NCI-H1417 (cell line): Measurements from ENCODE around the gene ANKRD31.
"Not testable (repeated sequence)": the region's sequence is repeated elsewhere in the genome, so short reads cannot be mapped to it uniquely, and the experiment has no call there.

Experiments used
- DNase-seq, 3 experiments: peaks; one replicate each; lab custom pipeline; 2025; lab: John Stamatoyannopoulos, UW

ANKRD31 gene

DNA sequence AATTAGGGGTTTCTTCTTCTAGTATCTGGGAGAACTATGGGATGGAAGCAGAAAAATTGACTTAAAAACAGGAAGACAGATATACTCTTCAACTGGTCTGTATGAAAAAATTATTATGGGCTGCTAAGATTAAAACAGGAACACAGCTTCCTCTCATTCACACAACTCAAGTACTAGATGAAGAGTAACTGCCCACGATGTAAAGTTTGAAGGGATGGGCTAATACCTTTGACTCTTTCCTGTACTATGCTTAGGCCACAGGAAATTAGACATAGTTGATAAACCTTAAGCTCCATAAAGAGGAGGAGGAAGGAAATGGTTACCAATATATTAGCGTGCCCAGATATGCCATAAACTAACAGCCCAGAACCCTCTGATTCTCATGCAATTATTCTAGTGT lies 88.6 kb downstream of the ANKRD31 start:
- DNase-seq, result no peak

DNA sequence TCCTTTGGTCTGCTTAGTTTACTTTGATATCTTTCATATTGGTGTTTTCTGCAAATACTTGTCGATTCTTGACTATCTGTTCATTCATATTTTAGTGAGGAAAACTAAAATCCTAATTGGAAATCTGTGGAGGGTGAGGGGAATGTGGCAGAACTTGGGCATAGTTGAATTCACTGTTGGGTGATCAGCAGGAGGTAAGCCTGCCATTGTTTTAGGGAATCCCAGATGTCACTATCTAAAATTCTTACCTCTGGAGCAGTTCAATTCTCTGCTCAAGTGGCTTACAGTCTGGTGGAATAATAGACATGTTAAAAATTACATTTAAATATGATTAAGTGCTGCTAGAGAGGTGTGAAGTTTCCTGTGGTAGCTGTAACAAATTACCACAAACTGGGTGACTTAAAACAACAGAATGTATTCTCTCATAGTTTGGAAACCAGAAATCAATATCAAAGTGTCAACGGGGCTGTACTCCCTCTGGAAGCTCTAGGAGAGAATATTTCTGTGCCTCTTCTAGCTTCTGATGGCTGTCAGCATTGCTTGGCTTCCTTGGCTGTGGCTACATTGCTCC lies 94.0 kb downstream of the ANKRD31 start:
- no peak for DNase-seq

DNA sequence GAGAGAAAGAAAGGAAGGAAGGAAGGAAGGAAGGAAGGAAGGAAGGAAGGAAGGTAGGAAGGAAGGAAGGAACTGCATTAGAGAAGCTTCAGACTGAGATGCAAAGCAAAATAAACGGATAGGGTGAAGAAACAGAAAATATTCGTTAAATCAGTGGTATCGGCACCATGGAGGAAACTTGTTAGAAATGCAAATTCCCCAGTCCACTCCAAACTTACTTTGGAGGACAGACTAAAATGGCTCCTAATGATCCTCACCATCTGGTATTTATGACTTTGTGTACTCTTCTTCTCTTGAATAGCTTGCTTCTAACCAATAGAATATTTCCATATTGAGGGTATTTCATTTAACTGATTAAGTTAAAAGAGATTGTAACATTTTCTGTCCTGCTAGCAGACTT lies 96.4 kb downstream of the ANKRD31 start:
- no peak for DNase-seq

DNA sequence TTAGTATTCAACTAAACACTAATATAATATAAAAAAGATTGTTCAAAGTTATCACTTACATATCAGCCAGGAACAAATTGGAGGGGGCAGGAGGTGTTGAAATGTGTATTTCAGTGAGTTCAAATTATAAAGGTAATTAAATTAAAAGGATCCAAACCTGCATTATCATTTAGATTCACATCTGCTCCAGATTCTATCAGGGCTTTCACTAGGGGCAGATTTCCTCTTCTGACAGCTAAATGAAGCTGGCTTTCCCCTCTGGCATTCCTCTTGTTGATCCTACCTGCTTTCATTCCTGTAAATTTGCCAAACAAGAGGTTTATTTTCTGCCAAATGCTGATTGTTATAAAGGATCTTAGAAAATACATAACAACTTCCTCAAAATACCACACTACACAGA lies 98.0 kb downstream of the ANKRD31 start:
- DNase-seq, result no peak

DNA sequence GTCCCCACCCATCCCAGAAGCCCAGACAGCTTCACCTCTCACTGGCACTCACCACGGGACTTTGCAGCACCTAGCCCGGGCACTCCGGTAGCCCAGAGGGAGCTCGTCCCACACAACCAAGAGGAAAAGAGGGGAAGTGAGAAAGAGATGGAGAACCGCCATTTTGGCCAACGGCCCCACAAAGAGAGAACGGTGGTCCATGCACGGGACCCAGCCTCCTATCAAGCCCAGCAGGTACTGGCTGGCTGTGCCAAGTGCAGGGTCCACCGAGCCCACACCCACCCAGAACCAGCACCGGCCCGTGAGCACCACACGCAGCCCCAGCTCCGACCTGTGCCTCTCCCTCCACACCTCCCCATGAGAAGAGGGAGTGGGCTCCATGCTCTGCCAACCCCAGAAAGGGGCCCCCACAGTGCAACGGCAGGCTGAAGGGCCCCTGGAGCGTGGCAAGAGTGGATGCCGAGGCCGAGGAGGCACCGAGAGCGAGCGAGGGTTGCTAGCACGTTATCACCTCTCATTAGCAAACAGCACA lies 105.8 kb downstream of the ANKRD31 start:
- no peak for DNase-seq

DNA sequence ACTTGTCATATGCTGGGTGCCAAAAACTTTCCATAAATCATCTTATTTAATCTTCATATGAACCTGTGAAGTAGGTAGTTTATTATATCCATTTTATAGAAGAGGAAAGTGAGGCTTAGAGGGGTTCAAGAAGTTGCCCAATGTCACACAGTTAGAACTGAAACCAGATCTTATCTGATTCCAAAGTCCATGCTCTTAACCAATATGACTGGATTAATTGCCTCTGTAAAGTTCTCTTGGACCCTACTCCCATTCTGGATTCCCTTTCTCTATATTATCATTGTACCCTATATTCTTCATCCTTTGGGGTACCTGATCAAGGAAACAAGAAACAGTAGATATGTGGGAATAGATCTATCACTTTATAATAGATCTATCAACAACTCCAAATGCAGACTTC lies 119.8 kb downstream of the ANKRD31 start:
- no peak for DNase-seq

DNA sequence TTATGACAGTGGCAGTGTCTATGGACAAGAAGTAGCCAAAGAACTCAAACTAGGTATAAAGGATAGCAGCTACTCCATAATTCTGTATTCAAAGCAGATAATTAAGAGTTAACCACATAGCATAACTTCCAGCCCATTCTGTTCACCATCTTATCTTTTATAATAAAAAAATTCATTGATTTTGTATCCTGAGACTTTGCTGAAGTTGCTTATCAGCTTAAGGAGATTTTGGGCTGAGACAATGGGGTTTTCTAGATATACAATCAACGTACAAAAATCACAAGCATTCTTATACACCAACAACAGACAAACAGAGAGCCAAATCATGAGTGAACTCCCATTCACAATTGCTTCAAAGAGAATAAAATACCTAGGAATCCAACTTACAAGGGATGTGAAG lies 122.4 kb downstream of the ANKRD31 start:
- peak in 2 of 3 experiments; percentile 10 to 21 for DNase-seq

DNA sequence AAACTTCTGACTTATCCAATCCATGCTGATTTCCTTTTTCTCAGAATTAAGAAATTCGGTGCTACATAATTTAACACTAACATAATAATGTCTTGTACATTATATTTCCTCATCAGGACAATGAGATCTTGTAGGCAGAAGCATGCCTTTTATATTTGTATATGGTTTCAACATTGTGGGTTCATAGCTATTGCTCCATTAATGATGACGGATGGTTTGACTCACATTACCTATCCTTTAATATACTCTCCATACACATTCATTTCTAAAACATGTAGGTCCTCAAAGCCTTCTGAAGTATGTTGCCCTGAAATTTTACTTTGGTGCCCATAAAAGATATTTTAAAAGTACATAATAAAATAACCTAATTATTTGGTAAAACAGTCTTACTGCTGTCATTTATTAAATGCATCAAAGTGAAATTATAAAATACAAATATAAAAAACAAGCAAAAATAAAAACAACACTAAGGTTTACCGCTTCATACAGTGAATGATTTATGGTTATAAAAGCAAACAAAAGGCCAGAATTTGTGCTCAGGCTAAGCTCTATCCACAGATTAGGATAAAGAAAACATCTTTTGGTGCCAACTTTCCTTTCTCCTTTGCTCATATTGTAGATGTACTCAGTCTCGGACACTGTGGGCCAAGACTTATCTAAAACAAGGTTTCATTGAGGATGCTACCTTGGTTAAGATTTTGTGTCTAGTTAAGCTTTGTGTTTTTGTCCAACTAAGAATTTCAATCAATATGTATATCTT lies 123.1 kb downstream of the ANKRD31 start:
- no peak for DNase-seq

DNA sequence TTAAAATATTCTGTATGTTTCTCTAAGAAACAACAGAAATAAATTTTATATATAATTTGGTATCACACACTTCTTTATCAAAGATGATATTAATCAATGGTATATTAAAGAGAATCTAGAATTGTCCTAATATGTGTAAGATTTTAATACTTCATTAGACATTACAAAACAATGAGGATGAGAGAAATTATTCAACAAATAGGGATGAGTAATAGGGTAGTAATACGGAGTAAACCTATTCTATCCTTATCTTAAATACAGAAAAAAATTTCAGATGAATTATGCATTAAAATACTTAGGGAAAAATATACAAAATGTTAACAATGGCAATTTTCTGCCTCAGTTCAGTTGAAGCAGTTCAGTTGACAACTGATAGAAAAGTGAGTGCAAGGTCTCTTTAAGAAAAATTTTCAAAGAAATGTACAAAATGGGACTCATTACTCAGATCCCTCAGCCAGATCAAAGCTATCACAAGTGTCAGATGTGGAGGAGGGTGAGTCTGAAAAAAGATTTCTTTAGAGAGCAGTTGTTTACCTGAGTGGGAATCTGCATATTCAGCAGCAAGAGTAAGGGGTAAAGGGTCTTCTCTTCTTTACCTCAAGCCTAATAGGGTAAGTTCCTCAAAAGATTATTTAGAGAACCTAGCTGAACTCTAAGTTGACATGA lies 127.6 kb downstream of the ANKRD31 start:
- no peak for DNase-seq

DNA sequence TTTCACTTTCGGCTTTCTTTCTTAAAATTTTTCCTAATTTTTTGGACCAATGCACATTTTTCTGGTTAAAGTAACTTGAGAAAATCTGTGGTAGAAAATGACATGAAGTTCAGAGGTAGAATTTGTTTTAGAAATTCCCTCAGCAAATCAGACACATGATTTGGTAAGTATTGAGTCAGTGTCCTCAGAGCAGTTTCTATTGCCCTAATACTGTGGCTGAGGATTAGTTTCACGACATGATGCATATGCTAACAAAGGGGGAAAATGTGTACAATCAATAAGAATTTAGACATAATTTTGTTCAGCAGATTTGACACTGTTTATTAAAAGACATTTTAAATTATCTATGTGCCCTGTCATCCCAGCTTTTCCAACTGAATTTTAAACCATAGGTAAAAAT lies 128.2 kb downstream of the ANKRD31 start:
- DNase-seq, result no peak

DNA sequence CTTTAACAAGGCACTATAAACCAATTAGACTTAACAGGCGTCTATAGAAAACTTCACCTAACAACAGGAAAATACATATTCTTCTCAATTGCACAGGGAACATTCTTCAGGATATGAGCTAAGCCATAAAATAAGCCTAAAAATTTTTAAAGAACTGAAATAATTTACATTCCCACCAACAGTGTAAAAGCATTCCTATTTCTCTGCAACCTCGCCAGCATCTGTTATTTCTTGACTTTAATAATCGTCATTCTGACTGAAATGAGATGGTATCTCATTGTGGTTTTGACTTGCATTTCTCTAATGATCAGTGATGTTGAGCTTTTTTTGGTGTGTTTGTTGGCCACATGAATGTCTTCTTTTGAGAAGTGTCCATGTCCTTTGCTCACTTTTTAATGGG lies 140.7 kb downstream of the ANKRD31 start:
- DNase-seq, result not testable (repeated sequence)

DNA sequence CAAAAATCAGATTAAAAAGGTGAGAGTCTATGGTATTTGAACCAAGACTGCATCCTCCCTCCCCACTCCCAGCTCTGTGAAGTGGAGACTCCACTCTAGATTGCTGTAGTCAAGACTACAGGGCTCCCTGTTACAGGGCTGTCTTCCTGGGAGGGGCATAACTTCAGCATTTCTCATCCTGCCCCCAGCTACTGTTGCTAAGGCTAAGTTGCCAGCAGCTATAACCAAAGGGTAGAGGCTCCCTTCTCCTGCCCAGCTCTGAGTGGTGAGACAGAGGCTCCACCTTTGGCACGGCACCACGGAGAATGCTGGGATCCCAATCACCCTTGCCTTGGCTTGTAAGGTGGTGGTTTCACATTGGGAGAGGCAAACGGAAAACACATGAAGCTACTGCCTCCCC lies 145.1 kb downstream of the ANKRD31 start:
- DNase-seq, result peak in 1 of 3 experiments; percentile 59

DNA sequence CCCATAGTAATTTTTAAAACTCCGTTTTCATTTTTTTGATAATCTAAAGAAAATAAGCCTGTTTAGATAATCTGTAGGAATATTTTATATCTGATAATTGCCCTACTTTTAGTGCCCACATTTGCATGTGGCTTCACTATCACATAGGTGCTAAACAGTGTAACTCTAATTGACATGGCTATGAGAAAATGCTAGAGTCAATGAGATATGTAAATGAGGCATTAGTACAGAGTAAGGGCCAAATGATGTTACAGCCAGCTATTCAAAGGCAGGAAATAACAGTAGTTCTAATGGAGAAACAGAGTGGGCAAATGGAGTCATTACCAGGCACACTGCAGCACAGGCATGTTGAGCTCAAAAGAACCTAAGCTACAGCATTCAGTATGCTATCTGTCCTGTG lies 147.0 kb downstream of the ANKRD31 start:
- no peak for DNase-seq

DNA sequence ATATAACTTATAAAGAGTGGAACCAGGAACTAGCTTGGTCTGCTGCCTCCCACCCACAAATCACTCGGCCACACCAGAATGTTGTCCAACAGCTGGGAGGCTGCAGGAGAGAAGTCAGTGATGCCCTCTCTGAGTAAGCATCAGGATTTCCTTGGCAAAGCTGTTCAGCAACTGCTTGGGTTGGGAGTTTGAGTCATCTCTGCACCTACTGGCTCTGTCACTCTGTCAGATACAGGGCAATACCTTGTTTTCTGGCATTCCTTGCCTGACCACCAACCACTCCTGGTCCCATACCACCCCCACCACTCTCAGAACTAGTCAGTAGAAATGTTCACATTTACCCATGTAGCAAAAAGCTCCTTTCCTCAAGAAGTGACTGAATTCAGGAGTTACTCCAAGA lies 147.5 kb downstream of the ANKRD31 start:
- no peak for DNase-seq

DNA sequence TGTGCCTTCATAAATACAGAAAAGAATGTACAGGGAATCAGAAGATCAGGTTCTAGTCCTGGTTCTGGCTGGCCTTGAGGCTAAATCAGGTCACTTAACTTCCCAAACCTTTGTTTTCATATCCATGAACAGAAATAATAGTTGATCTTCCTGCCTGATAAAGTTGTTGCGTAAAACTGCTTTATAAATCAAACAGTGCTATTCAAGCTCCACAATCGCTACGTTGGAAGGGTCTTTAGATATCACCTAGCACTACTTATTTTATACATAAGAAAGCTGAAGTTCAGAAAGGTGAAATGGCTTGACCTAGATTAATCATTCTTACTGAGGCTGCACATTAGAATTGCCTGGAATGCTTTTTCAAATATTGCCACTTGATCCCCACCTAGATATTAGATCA lies 148.0 kb downstream of the ANKRD31 start:
- DNase-seq, result no peak

DNA sequence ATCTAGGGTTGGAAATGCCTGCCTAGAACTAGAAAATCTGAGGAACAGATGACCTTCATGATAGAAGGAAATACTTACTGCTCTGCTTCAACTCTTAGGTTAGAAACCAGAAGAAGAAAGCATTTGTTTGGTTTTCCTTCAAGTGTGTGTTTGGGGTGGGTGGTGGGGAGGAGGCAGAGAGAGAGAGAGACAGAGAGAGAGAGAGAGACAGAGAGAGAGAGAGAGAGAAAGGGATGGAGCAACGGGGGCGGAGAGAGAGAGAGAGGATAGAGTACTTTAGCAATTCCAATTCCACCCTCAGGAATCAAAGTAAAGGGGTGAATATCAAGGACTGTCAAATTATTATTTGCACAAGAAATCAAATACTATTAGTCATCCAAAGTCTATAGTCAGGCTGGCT lies 155.2 kb downstream of the ANKRD31 start:
- no peak for DNase-seq

DNA sequence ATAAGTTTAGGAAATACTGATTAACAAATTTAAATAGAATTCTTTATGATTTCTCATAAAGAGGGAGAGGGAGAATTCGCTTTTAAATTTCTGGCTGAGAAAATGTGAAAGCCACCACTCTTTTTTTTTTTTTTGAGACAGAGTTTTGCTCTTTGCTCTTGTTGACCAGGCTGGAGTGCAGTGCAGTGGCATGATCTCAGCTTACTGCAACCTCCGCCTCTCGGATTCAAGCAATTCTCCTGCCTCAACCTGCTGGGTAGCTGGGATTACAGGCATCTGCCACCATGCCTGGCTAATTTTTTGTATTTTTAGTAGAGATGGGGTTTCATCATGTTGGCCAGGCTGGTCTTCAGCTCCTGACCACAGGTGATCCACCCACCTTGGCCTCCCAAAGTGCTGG lies 157.3 kb downstream of the ANKRD31 start:
- DNase-seq, result not testable (repeated sequence)

DNA sequence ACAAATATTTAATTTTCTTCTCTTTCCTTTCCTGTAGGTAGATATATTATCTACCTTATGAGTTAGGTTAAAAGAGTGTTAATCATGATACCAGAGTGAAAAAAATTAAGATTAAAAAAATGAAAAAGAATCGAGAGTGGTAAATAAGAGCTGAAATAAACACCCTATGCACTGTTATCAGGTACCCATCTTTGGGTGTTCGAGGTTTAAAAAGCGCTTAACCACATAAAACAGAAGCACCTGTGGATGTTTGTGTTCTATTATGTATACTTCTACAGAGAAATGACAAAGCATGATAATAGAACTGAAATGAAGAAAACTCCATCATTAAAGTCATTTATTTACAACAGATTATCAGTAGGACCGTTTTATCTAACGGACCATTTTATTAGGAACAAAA lies 158.7 kb downstream of the ANKRD31 start:
- no peak for DNase-seq

DNA sequence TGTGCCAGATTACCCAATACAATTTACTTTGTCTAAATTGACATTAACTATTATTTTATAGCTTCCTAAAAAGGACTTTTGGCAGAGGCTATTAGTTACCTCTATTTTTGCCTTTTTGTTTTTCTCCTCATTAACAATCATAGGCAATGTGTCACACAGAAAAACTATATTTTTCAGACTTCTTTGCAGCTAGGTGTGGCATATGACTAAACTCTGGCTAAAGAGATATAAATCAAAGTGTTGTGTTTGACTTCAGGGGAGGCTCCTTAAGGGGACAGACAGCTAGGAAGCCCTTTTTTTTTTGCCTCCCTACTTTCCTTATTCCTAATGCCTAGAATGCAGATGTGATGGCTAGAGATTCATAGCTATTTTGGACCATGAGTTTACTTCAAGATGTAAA lies 164.6 kb downstream of the ANKRD31 start:
- no peak for DNase-seq

DNA sequence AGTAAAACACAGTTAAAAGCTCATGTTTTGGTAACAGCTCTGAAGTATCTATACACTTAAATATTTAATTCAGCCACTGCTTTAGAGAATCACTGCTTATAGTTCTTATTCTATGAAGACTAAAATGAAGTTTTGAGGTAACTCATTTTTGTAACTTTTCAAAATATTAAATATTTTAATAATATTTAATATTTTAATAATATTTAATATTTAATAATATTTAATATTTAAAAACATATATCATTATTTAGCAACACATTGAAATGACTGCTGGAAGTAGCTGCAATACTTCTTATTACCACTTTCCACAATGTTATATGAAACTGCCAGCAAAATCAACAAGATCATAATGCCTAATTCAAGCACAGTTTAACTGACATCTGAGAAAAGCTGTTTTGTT lies 165.6 kb downstream of the ANKRD31 start:
- DNase-seq, result no peak

DNA sequence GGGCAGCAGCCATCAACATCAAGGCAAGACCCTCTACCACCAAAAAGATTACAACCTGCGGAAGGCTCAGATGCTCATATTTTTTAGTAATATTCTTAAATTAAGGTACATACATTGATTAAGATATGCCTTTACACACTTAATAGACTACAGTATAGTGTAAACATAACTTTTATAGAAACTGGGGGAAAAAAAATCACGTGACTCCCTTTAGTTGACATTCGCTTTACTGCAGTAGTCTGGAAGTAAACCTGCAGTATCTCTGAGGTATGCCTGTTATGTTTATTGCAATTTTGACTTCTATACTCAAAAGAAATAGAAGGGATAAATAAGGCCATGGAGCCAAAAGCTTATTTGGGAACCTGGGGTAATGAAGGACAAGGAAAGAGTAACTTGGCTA lies 169.2 kb downstream of the ANKRD31 start:
- no peak for DNase-seq

DNA sequence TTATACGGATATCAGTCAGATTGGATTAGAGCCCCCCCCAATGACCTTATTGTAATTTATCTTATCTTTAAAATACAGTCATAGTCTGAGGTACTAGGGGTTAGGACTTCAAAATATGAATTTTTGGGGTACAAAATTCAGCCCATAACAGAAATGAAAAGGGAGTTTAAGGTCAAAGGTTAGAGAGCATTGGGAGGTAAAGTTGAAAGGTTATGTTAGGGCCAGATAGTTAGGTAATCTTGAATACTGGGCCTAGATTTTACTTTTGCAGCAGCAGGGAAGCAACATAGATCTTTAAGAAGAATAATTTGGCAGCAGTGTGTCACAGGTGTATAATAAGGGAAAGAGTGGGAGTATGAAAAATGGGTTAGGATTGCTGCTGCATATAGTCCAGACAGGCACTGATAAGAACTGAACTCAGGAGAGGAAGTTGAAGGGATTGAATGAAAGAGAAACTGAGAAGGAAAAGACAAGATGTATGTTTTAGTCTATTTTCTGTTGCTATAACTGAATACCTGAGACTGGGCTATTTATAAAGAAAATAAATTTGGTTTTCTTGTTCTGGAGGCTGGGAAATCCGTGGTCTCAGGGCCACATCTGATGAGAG lies 173.7 kb downstream of the ANKRD31 start:
- no peak for DNase-seq
